HEK293 (cell line): ENCODE results near the gene LIME1.
A peak's percentile ranks its signal among the peaks of the same experiment; 100 is the strongest.

ENCODE experiments used
- FEZF1 ChIP-seq: fragments of 450-650 bp; formaldehyde crosslinking; IDR thresholded peaks from 2 replicates; pipeline ENCODE4 v1.5.1; 2016; ENCODE audit warnings: missing biosample characterization, missing genetic modification characterization
- GFI1B ChIP-seq: fragments of 450-650 bp; formaldehyde crosslinking; IDR thresholded peaks from 2 replicates; pipeline ENCODE4 v1.5.1; 2016; ENCODE audit warnings: missing biosample characterization, missing genetic modification characterization
- GLIS1 ChIP-seq: fragments of 450-650 bp; formaldehyde crosslinking; IDR thresholded peaks from 2 replicates; pipeline ENCODE4 v1.5.1; 2016; ENCODE audit warnings: missing biosample characterization, missing genetic modification characterization
- KLF10 ChIP-seq: fragments of 450-650 bp; IDR thresholded peaks from 2 replicates; pipeline ENCODE4 v1.5.1; 2018; ENCODE audit warnings: missing biosample characterization, mild to moderate bottlenecking, missing genetic modification characterization
- KLF8 ChIP-seq: fragments of 450-650 bp; formaldehyde crosslinking; IDR thresholded peaks from 2 replicates; pipeline ENCODE4 v1.5.1; 2016; ENCODE audit warnings: missing biosample characterization, missing genetic modification characterization
- PBX3 ChIP-seq: sonication (generic); formaldehyde crosslinking; IDR thresholded peaks from 2 replicates; pipeline ENCODE4 v1.8.1; 2022; ENCODE audit warnings: mild to moderate bottlenecking, moderate library complexity, missing genetic modification reagents
- SP3 ChIP-seq: fragments of 450-650 bp; formaldehyde crosslinking; IDR thresholded peaks from 2 replicates; pipeline ENCODE4 v1.5.1; 2016; ENCODE audit warnings: missing biosample characterization, missing genetic modification characterization
- ZBTB17 ChIP-seq: fragments of 450-650 bp; formaldehyde crosslinking; IDR thresholded peaks from 2 replicates; pipeline ENCODE4 v1.5.1; 2016; ENCODE audit warnings: missing biosample characterization, missing genetic modification characterization
- ZEB2 ChIP-seq: fragments of 450-650 bp; formaldehyde crosslinking; IDR thresholded peaks from 2 replicates; pipeline ENCODE4 v1.5.1; 2016; ENCODE audit warnings: missing biosample characterization, missing genetic modification characterization
- ZNF138 ChIP-seq: fragments of 450-650 bp; formaldehyde crosslinking; IDR thresholded peaks from 2 replicates; pipeline ENCODE4 v1.5.1; 2016; ENCODE audit warnings: missing biosample characterization, missing genetic modification characterization, borderline replicate concordance
- ZNF148 ChIP-seq: fragments of 450-650 bp; formaldehyde crosslinking; IDR thresholded peaks from 2 replicates; pipeline ENCODE4 v1.5.0; 2017; ENCODE audit warnings: missing biosample characterization, missing genetic modification characterization, borderline replicate concordance
- ZNF175 ChIP-seq: fragments of 450-650 bp; formaldehyde crosslinking; IDR thresholded peaks from 2 replicates; pipeline ENCODE4 v1.5.1; 2016; ENCODE audit warnings: missing biosample characterization, missing genetic modification characterization
- ZNF18 ChIP-seq: fragments of 450-650 bp; formaldehyde crosslinking; IDR thresholded peaks from 2 replicates; pipeline ENCODE4 v1.5.1; 2016; ENCODE audit warnings: missing biosample characterization, missing genetic modification characterization
- ZNF23 ChIP-seq: fragments of 450-650 bp; formaldehyde crosslinking; IDR thresholded peaks from 2 replicates; pipeline ENCODE4 v1.5.1; 2016; ENCODE audit warnings: missing biosample characterization, missing genetic modification characterization, borderline replicate concordance
- ZNF274 ChIP-seq, 2 experiments: fragments of 200-500 bp in 1 of 2; fragments of 450-650 bp in 1 of 2; sonication (Bioruptor generic) in 1 of 2; formaldehyde crosslinking in 1 of 2; IDR thresholded peaks; 2 replicates each; pipeline versions ENCODE4 v1.5.1 to v1.6.1; 2014 to 2016; ENCODE audit warnings: borderline replicate concordance in 1 of 2, inconsistent platforms in 1 of 2, low read length in 1 of 2, missing biosample characterization in 1 of 2, missing genetic modification characterization in 1 of 2
- ZNF292 ChIP-seq: fragments of 450-650 bp; formaldehyde crosslinking; IDR thresholded peaks from 2 replicates; pipeline ENCODE4 v1.5.1; 2016; ENCODE audit warnings: low read depth, missing biosample characterization, missing genetic modification characterization, borderline replicate concordance
- ZNF311 ChIP-seq: fragments of 450-650 bp; formaldehyde crosslinking; IDR thresholded peaks from 2 replicates; pipeline ENCODE4 v1.5.1; 2017; ENCODE audit warnings: missing biosample characterization, missing genetic modification characterization, borderline replicate concordance
- ZNF335 ChIP-seq: fragments of 450-650 bp; formaldehyde crosslinking; conservative IDR thresholded peaks from 2 replicates; pipeline ENCODE4 v1.5.1; 2016; ENCODE audit warnings: missing biosample characterization, missing genetic modification characterization
- ZNF37A ChIP-seq: fragments of 450-650 bp; IDR thresholded peaks from 2 replicates; pipeline ENCODE4 v1.5.1; 2018; ENCODE audit warnings: missing biosample characterization, missing genetic modification characterization
- ZNF449 ChIP-seq: fragments of 450-650 bp; formaldehyde crosslinking; IDR thresholded peaks from 2 replicates; pipeline ENCODE4 v1.5.1; 2017; ENCODE audit warnings: missing biosample characterization, mild to moderate bottlenecking, missing genetic modification characterization, moderate library complexity
- ZNF513 ChIP-seq: fragments of 450-650 bp; IDR thresholded peaks from 2 replicates; pipeline ENCODE4 v1.5.1; 2018; ENCODE audit warnings: missing biosample characterization, missing genetic modification characterization
- ZNF558 ChIP-seq: fragments of 450-650 bp; formaldehyde crosslinking; IDR thresholded peaks from 2 replicates; pipeline ENCODE4 v1.5.1; 2016; ENCODE audit warnings: missing biosample characterization, missing genetic modification characterization
- ZNF621 ChIP-seq: fragments of 450-650 bp; formaldehyde crosslinking; IDR thresholded peaks from 2 replicates; pipeline ENCODE4 v1.5.1; 2017; ENCODE audit warnings: missing biosample characterization, missing genetic modification characterization
- ZNF658 ChIP-seq: fragments of 450-650 bp; formaldehyde crosslinking; IDR thresholded peaks from 2 replicates; pipeline ENCODE4; 2016; ENCODE audit warnings: missing biosample characterization, missing genetic modification characterization
- ZNF670 ChIP-seq: fragments of 450-650 bp; formaldehyde crosslinking; IDR thresholded peaks from 2 replicates; pipeline ENCODE4 v1.5.1; 2016; ENCODE audit warnings: missing biosample characterization, missing genetic modification characterization, low read depth
- ZNF707 ChIP-seq: fragments of 450-650 bp; formaldehyde crosslinking; IDR thresholded peaks from 2 replicates; pipeline ENCODE4 v1.5.1; 2016; ENCODE audit warnings: missing biosample characterization, missing genetic modification characterization

LIME1 gene

GRCh38 chr20:63707558-63708300 is 28.7 kb upstream of the LIME1 start, which contains the start of the genes ARFRP1 and ZGPAT (continued):
- TF ChIP-seq ZEB2 (tag by site-specific recombination), result peak; percentile 49; the same call in 1 of the 2 replicates
- TF ChIP-seq ZNF148, result no peak
- no peak for TF ChIP-seq ZNF513 (tag by site-specific recombination)
- no peak for TF ChIP-seq ZNF558 (tag by site-specific recombination)
- no peak for TF ChIP-seq ZNF707 (tag by site-specific recombination)
- peak; percentile 54; the same call in 1 of the 2 replicates for TF ChIP-seq KLF10 (tag by site-specific recombination)
- TF ChIP-seq ZNF292 (tag by site-specific recombination), result no peak
- no peak for TF ChIP-seq GFI1B (tag by site-specific recombination)
- TF ChIP-seq ZNF621 (tag by site-specific recombination), result no peak
- TF ChIP-seq ZNF175, result no peak
- TF ChIP-seq ZNF138, result no peak
- TF ChIP-seq ZNF335, result peak; percentile 27
- no peak for TF ChIP-seq ZNF670 (tag by site-specific recombination)
- TF ChIP-seq GLIS1 (tag by site-specific recombination), result no peak; the same call in 1 of the 2 replicates
- TF ChIP-seq ZBTB17, result no peak
- TF ChIP-seq ZNF37A (tag by site-specific recombination), result no peak
- TF ChIP-seq FEZF1, result no peak
- peak; percentile 48; the same call in 1 of the 2 replicates for TF ChIP-seq KLF8 (tag by site-specific recombination)
- no peak for TF ChIP-seq ZNF23 (tag by site-specific recombination)
- TF ChIP-seq SP3 (tag by site-specific recombination), result no peak; the same call in 1 of the 2 replicates
- TF ChIP-seq PBX3, result peak; percentile 84
- no peak for TF ChIP-seq ZNF18 (tag by site-specific recombination)
- no peak for TF ChIP-seq ZNF449 (tag by site-specific recombination)
- no peak for TF ChIP-seq ZNF274 (IDR thresholded peaks at IDR 0.05; ENCODE audit: low read length)
- no peak for TF ChIP-seq ZNF274 (tag by site-specific recombination; IDR thresholded peaks at IDR 0.05; ENCODE audit: borderline replicate concordance)
- no peak for TF ChIP-seq ZNF311 (tag by site-specific recombination)
- no peak for TF ChIP-seq ZNF658 (tag by site-specific recombination)
